HepG2 (cell line): Measurements from ENCODE around the gene TSNAXIP1. TPM values are rescaled to one million over a fixed set of nuclear protein-coding genes. Genes with fewer than 3 reads are reported as not detected.
A peak's percentile ranks its signal among the peaks of the same experiment; 100 is the strongest.

Source experiments
- ATF7-NPFF ChIP-seq: sonication (generic); formaldehyde crosslinking; IDR thresholded peaks from 2 replicates; pipeline ENCODE4 v1.8.1; 2023; ENCODE audit warnings: mild to moderate bottlenecking, low read depth, missing genetic modification reagents, moderate library complexity
- CHCHD3 ChIP-seq: sonication (generic); formaldehyde crosslinking; IDR thresholded peaks from 2 replicates; pipeline ENCODE4 v1.8.0; 2022; ENCODE audit warnings: mild to moderate bottlenecking, missing genetic modification reagents, moderate library complexity
- CREBL2 ChIP-seq: sonication (generic); formaldehyde crosslinking; IDR thresholded peaks from 2 replicates; pipeline ENCODE4 v1.8.1; 2023; ENCODE audit warnings: missing genetic modification reagents, mild to moderate bottlenecking, borderline replicate concordance
- E2F5 ChIP-seq: sonication (generic); formaldehyde crosslinking; conservative IDR thresholded peaks from 2 replicates; pipeline ENCODE4 v1.4.0; 2020; ENCODE audit warnings: missing genetic modification reagents
- HNRNPLL ChIP-seq: fragments of 200-400 bp; formaldehyde crosslinking; IDR thresholded peaks from 2 replicates; pipeline ENCODE4 v1.6.1; 2017; ENCODE audit warnings: mild to moderate bottlenecking, low read depth, low read length; ENCODE audit not compliant: poor library complexity, severe bottlenecking
- KDM4B ChIP-seq: sonication (generic); formaldehyde crosslinking; IDR thresholded peaks from 2 replicates; pipeline ENCODE4 v1.4.0; 2020; ENCODE audit warnings: missing genetic modification reagents
- KLF11 ChIP-seq: IDR thresholded peaks from 2 replicates; pipeline ENCODE4 v1.6.1; 2016; ENCODE audit warnings: missing compliant biosample characterization
- LCORL ChIP-seq, 2 experiments: fragments of 450-650 bp in 1 of 2; sonication (generic) in 1 of 2; formaldehyde crosslinking in 1 of 2; IDR thresholded peaks; 2 replicates each; pipeline versions ENCODE4 v1.5.0 to v1.6.1; 2017 to 2020; ENCODE audit warnings: antibody characterized with exemption in 1 of 2, missing genetic modification reagents in 1 of 2
- PATZ1 ChIP-seq: sonication (generic); formaldehyde crosslinking; IDR thresholded peaks from 2 replicates; pipeline ENCODE4 v1.4.0; 2020; ENCODE audit warnings: missing genetic modification reagents
- POGK ChIP-seq: sonication (generic); formaldehyde crosslinking; conservative IDR thresholded peaks from 2 replicates; pipeline ENCODE4 v1.8.0; 2022; ENCODE audit warnings: mild to moderate bottlenecking, moderate library complexity, missing genetic modification reagents
- SMC3 ChIP-seq: IDR thresholded peaks from 2 replicates; pipeline ENCODE4 v1.6.1; 2011; ENCODE audit warnings: low read length, improper control_type of control experiment
- SRSF4 ChIP-seq: fragments of 200-400 bp; formaldehyde crosslinking; IDR thresholded peaks from one replicate; pipeline ENCODE4 v1.6.1; 2018; ENCODE audit warnings: mild to moderate bottlenecking, low read depth, low read length, moderate library complexity; ENCODE audit not compliant: poor library complexity, severe bottlenecking
- TERF1 ChIP-seq: sonication (generic); formaldehyde crosslinking; IDR thresholded peaks from 2 replicates; pipeline ENCODE4 v1.8.0; 2022; ENCODE audit warnings: mild to moderate bottlenecking, missing genetic modification reagents, moderate library complexity
- TOE1 ChIP-seq: sonication (generic); formaldehyde crosslinking; IDR thresholded peaks from 2 replicates; pipeline ENCODE4 v1.4.0; 2020; ENCODE audit warnings: mild to moderate bottlenecking, missing genetic modification reagents
- ZFP37 ChIP-seq: sonication (generic); formaldehyde crosslinking; IDR thresholded peaks from 2 replicates; pipeline ENCODE4 v1.4.0; 2020; ENCODE audit warnings: missing genetic modification reagents, borderline replicate concordance
- ZNF251 ChIP-seq: sonication (generic); formaldehyde crosslinking; IDR thresholded peaks from 2 replicates; pipeline ENCODE4 v1.9.0; 2021; ENCODE audit warnings: mild to moderate bottlenecking, missing genetic modification reagents
- ZNF484 ChIP-seq: sonication (generic); formaldehyde crosslinking; IDR thresholded peaks from 2 replicates; pipeline ENCODE4 v1.5.1; 2020; ENCODE audit warnings: mild to moderate bottlenecking, low read depth, missing genetic modification reagents, borderline replicate concordance
- ZNF569 ChIP-seq: sonication (generic); formaldehyde crosslinking; IDR thresholded peaks from 2 replicates; pipeline ENCODE4 v1.5.0; 2020; ENCODE audit warnings: mild to moderate bottlenecking, missing genetic modification reagents, moderate library complexity, borderline replicate concordance
- ZNF740 ChIP-seq: sonication (generic); formaldehyde crosslinking; IDR thresholded peaks from 2 replicates; pipeline ENCODE4 v1.4.0; 2020; ENCODE audit warnings: missing genetic modification reagents
- ZNF784 ChIP-seq: sonication (generic); formaldehyde crosslinking; IDR thresholded peaks from 2 replicates; pipeline ENCODE4 v1.5.1; 2020; ENCODE audit warnings: missing genetic modification reagents, mild to moderate bottlenecking, borderline replicate concordance
- polyA plus RNA-seq, 8 experiments: library from polyadenylated mRNA; depleted of rRNA in 3 of 8; stranded (reverse) in 7 of 8; unstranded in 1 of 8; fragments of >200 nt; fragmentation: Illumina TruSeq in 4 of 8; extraction: Trizol in 4 of 8; gene quantifications; 2 replicates each; pipeline versions ENCODE4 v1.2.1 to v1.2.3, GENCODE V29; 2011 to 2016; ENCODE audit warnings: low read depth in 4 of 8, missing spikeins in 1 of 8, mixed read lengths in 1 of 8; ENCODE audit not compliant: insufficient read depth in 1 of 8
- total RNA-seq, 5 experiments: library from RNA; depleted of rRNA; stranded (reverse); fragments of >200 nt; fragmentation: Illumina TruSeq; extraction: Trizol; gene quantifications; 2 replicates each; pipeline ENCODE4 v1.2.3, GENCODE V29; 2016; ENCODE audit warnings: low read depth in 1 of 5

The TSNAXIP1 gene
- total and polyA plus RNA-seq, 2 of the 13 experiments (the other 11 are each of a cell fraction or from before 2014, with no cell fraction given): 0.37 to 0.86 TPM

GRCh38 chr16:67846320-67847063 lies 39.8 kb downstream of the TSNAXIP1 start, which contains the start of gene NUTF2 (continued):
- TF ChIP-seq ZNF784 (0 out of 2 replicates have a peak, but pooled peaks have one; percentile 69), PATZ1 (CRISPR knock-in tag) (peak; percentile 97), KDM4B (CRISPR knock-in tag) (no peak), ATF7-NPFF (CRISPR knock-in tag) (peak; percentile 87), CREBL2 (CRISPR knock-in tag) (peak; percentile 44; the same call in 1 of the 2 replicates), HNRNPLL (peak; percentile 84), SMC3 (no peak), ZNF484 (CRISPR knock-in tag) (no peak), ZFP37 (CRISPR knock-in tag) (no peak), E2F5 (CRISPR knock-in tag) (peak; percentile 85), LCORL (IDR thresholded peaks at IDR 0.05) (no peak), LCORL (CRISPR knock-in tag; IDR thresholded peaks at IDR 0.05) (peak; percentile 91), SRSF4 (peak; percentile 23), TOE1 (CRISPR knock-in tag) (no peak), ZNF251 (CRISPR knock-in tag) (no peak), POGK (peak; percentile 83; the same call in 1 of the 2 replicates), CHCHD3 (CRISPR knock-in tag) (no peak), ZNF569 (CRISPR knock-in tag) (peak; percentile 4; the same call in 1 of the 2 replicates), KLF11 (CRISPR knock-in tag) (0 out of 2 replicates have a peak, but pooled peaks have one; percentile 35), TERF1 (CRISPR knock-in tag) (no peak), ZNF740 (CRISPR knock-in tag) (peak; percentile 97)
